ENCODE data around the gene NPEPL1. TPM values are rescaled to one million over a fixed set of nuclear protein-coding genes. Genes with fewer than 3 reads are reported as not detected.

The NPEPL1 gene
- total RNA-seq, 2 experiments from 2014 or later, result 15.4 to 17.1 TPM

DNA sequence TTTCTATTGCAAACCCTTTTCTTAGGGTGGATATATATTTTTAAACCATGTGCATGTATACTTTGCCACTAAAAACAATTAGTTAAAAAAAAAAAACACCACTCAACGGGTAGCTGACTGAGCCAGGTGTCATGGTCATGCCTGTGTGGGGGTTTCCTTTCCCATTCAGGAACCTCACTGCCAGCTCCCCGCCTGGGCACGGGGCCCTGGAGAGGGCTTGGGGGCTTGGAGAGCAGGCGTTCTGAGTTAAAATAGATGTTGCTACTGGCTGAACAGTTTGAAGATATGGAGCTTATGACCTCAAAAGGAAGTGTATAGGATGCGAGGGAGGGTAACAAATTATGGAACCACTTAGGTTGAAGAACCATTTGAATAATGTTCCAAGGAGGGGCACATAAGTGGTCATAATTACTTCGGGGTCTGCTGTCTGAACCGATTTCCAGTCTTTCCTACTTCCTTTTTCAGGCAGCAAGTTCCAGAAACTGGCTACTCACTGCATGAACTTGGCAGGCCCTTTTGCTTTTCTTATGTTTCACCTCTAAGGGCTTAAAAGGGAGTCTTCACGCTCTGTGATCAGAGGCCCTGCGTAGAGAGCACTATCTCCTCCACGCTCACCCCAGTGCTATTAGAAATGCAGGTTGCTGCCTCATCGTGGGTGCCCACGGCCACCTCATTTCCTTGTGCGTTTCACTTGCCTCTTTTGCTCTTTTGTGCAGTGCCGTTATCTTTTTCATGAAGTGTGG lies 31.6 kb upstream of the NPEPL1 start:
- H3K36me3 Mint-ChIP-seq (ENCODE audit: low read depth), result peaks cover 48% of the 10 kb centered on the region
- intact Hi-C loops (cut with micrococcal nuclease), result no loop called here
- peak overlapping the region; percentile 61 for H3K4me3 Mint-ChIP-seq
- H3K27me3 Mint-ChIP-seq, result no peaks in the 10 kb centered on the region
- peak overlapping the region; percentile 98 for H3K27ac Mint-ChIP-seq
- ChIA-PET CTCF (interaction anchor here (1.2 to 2.7 kb wide), 2 partner anchors 9 to 178 kb away, joined by 3 to 13 read pairs; partner anchors contain the start of gene STX16), POLR2A (interaction anchor here (0.6 to 2.0 kb wide), 5 partner anchors 9 to 562 kb away, joined by 3 to 16 read pairs (median 3); partner anchors contain the start of gene STX16)
- ATAC-seq, result peak; percentile 50
- H3K9me3 Mint-ChIP-seq, result no peaks in the 10 kb centered on the region
- H3K4me1 Mint-ChIP-seq (ENCODE audit: low read depth), result peaks cover 75% of the 10 kb centered on the region
- peak; percentile 54 for DNase-seq
- TF ChIP-seq, protein P1, sequence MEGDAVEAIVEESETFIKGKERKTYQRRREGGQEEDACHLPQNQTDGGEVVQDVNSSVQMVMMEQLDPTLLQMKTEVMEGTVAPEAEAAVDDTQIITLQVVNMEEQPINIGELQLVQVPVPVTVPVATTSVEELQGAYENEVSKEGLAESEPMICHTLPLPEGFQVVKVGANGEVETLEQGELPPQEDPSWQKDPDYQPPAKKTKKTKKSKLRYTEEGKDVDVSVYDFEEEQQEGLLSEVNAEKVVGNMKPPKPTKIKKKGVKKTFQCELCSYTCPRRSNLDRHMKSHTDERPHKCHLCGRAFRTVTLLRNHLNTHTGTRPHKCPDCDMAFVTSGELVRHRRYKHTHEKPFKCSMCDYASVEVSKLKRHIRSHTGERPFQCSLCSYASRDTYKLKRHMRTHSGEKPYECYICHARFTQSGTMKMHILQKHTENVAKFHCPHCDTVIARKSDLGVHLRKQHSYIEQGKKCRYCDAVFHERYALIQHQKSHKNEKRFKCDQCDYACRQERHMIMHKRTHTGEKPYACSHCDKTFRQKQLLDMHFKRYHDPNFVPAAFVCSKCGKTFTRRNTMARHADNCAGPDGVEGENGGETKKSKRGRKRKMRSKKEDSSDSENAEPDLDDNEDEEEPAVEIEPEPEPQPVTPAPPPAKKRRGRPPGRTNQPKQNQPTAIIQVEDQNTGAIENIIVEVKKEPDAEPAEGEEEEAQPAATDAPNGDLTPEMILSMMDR (IDR thresholded peaks at IDR 0.05), result no peak

DNA sequence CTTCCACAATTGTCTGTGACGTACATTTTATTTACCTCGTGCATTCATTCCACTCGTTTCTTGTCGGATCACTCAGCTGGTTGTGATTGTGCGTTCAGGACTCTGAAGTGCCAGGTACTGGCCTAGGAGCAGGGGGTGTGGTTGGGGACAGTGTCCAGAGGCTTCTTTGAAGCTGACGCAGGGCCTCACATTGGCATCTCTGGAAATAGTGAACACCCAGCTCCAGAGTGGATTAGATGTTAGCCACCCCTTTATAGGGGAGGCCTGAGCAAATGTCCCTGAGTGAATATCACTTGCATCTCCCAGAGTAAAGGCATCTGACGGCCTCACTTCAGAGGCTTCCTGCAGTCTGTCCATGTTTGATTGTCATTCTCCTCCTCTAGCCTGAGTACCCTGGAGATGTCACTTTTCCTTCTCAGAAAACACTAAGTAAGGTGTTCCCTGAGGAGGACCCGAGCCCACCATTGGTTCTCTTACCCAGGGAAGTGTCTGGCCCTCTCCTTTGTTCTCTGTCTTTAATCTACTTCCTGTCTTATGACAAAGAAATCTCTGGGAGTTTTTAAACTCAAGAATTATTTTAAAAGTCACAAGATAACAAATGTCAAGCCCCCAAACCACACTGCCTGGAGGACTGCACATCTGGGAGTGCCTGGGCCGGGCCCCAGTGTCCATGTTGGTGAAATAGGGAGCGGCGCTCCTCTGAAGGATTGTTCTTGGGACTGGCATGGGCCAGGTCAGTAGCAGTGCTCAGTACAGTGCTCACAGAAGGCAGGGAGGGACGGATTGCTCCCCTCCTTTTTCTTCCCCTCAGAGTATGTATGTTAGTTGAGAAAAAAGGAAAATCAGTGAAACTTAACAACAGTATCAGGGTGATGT lies 30.8 kb upstream of the NPEPL1 start:
- ATAC-seq (peak; percentile 8), DNase-seq (no peak)
- ChIA-PET CTCF (interaction anchor here (2.7 kb wide), 1 partner anchor 10 kb away, joined by 13 read pairs; the partner anchor contains the start of gene STX16), POLR2A (interaction anchor here (1.0 to 2.0 kb wide), 5 partner anchors 10 to 38 kb away, joined by 3 to 16 read pairs (median 4); partner anchors contain the start of gene STX16)
- TF ChIP-seq, protein P1 (IDR thresholded peaks at IDR 0.05), result no peak
- Mint-ChIP-seq H3K36me3 (ENCODE audit: low read depth) (peaks cover 48% of the 10 kb centered on the region), H3K27me3 (no peaks in the 10 kb centered on the region), H3K4me1 (ENCODE audit: low read depth) (peaks cover 71% of the 10 kb centered on the region), H3K4me3 (peak overlapping the region; percentile 61), H3K9me3 (no peaks in the 10 kb centered on the region), H3K27ac (peak overlapping the region; percentile 98)
- intact Hi-C loops (cut with micrococcal nuclease), result no loop called here

DNA sequence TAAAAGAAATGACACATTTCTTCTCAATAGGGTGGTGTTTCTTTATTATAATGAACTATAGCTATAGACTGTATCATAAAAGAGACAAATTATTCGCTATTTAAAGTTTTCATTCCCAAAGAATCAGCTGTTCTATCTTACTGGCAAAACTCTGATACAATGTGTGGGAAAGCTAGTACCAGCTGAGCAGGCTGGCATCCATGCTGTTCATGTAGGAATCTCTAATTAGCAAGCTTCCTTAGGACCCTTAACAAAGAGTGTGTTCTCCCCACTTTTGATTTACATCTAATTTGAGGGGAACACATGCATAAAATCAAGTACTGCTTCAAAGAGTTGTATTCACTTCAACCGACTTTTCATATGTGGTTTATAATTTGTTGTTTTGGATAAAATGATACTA lies 28.3 kb upstream of the NPEPL1 start:
- Mint-ChIP-seq H3K4me3 (no peak overlapping the region), H3K9me3 (no peaks in the 10 kb centered on the region), H3K27me3 (no peaks in the 10 kb centered on the region), H3K36me3 (ENCODE audit: low read depth) (peaks cover 50% of the 10 kb centered on the region), H3K4me1 (ENCODE audit: low read depth) (peaks cover 51% of the 10 kb centered on the region), H3K27ac (peak overlapping the region; percentile 51)
- TF ChIP-seq, protein P1 (IDR thresholded peaks at IDR 0.05), result no peak
- ChIA-PET POLR2A (interaction anchor here (0.7 kb wide), 1 partner anchor 13 kb away, joined by 3 read pairs; the partner anchor contains the start of gene STX16), CTCF (interaction anchor here (1.0 to 1.3 kb wide), 4 partner anchors 8 to 183 kb away, joined by 3 to 4 read pairs (median 3); partner anchors contain the start of gene STX16)
- ATAC-seq (no peak), DNase-seq (no peak)
- intact Hi-C loops (cut with micrococcal nuclease), result no loop called here

DNA sequence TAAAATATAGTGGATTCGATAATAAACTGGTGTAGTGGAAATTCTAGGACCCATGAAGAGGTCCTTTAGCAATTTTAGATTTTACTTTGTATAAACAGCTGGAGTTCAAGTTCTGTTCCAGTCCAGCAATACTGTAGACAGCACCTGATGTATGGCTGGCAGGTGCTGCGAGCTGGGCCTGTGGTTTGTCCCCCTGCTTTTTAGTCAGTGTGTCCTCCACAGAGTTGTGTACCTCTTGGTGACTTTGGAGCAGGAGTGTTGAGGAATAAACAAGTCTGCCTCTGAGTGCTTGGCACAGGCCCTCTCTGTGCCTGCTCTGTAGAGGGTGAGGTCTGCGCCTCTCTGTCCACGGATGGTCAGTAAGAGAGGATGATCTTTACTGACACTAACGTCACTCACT lies 27.7 kb upstream of the NPEPL1 start:
- CTCF ChIA-PET, result interaction anchor here (1.0 to 1.3 kb wide), 3 partner anchors 9 to 175 kb away, joined by 3 read pairs; partner anchors contain the start of gene STX16
- peaks cover 51% of the 10 kb centered on the region for H3K36me3 Mint-ChIP-seq (ENCODE audit: low read depth)
- H3K27ac Mint-ChIP-seq, result peak overlapping the region; percentile 32
- DNase-seq, result no peak
- TF ChIP-seq, protein P1 (IDR thresholded peaks at IDR 0.05), result no peak
- POLR2A ChIA-PET, result interaction anchor here (0.7 kb wide), 1 partner anchor 14 kb away, joined by 3 read pairs; the partner anchor contains the start of gene STX16
- no peaks in the 10 kb centered on the region for H3K9me3 Mint-ChIP-seq
- ATAC-seq, result no peak
- peaks cover 47% of the 10 kb centered on the region for H3K4me1 Mint-ChIP-seq (ENCODE audit: low read depth)
- intact Hi-C loops (cut with micrococcal nuclease), result no loop called here
- H3K27me3 Mint-ChIP-seq, result no peaks in the 10 kb centered on the region
- H3K4me3 Mint-ChIP-seq, result no peak overlapping the region
